ENCODE data around the gene PQBP1.

- no peak for TF ChIP-seq EP300 (IDR thresholded peaks at IDR 0.05)
- TF ChIP-seq, protein P1, sequence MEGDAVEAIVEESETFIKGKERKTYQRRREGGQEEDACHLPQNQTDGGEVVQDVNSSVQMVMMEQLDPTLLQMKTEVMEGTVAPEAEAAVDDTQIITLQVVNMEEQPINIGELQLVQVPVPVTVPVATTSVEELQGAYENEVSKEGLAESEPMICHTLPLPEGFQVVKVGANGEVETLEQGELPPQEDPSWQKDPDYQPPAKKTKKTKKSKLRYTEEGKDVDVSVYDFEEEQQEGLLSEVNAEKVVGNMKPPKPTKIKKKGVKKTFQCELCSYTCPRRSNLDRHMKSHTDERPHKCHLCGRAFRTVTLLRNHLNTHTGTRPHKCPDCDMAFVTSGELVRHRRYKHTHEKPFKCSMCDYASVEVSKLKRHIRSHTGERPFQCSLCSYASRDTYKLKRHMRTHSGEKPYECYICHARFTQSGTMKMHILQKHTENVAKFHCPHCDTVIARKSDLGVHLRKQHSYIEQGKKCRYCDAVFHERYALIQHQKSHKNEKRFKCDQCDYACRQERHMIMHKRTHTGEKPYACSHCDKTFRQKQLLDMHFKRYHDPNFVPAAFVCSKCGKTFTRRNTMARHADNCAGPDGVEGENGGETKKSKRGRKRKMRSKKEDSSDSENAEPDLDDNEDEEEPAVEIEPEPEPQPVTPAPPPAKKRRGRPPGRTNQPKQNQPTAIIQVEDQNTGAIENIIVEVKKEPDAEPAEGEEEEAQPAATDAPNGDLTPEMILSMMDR (IDR thresholded peaks at IDR 0.05): no peak
Observed at GRCh38 chrX:48902135-48902534, 4.4 kb downstream of the PQBP1 start.
